Adrenal gland (tissue), 5 donors: Measurements from ENCODE around the gene KLHDC10.

Experiments used
- CTCF ChIP-seq, 6 experiments: fragments of 450-650 bp in 4 of 6; fragments of 200-600 bp in 2 of 6; sonication (generic) in 1 of 6; IDR thresholded peaks; 1 replicate in 5 of 6; 2 replicates in 1 of 6; pipeline versions ENCODE4 v1.5.1 to v1.8.0; 2016 to 2021; ENCODE audit warnings: antibody characterized with exemption in 6 of 6, mild to moderate bottlenecking in 2 of 6, moderate library complexity in 1 of 6
- POLR2A ChIP-seq, 2 donors: fragments of 450-650 bp; IDR thresholded peaks; one replicate each; pipeline ENCODE4 v1.6.1; 2017; ENCODE audit warnings: antibody characterized with exemption in 2 of 2, mild to moderate bottlenecking in 2 of 2, moderate library complexity in 1 of 2
- donor health status: DM: no; HTN: no; CAD: no.

- peak in 1 of 6 experiments; percentile 9 for TF ChIP-seq CTCF (IDR thresholded peaks at IDR 0.05)
- no peak for TF ChIP-seq POLR2A (IDR thresholded peaks at IDR 0.05)
Observed at GRCh38 chr7:130154501-130155317, 84.4 kb downstream of the KLHDC10 start.
